Breast epithelium (tissue), 4 donors: ENCODE results near the gene PRKCI. TPM values are rescaled to one million over a fixed set of nuclear protein-coding genes. Genes with fewer than 3 reads are reported as not detected.
"Not testable (repeated sequence)": the region's sequence is repeated elsewhere in the genome, so short reads cannot be mapped to it uniquely, and the experiment has no call there.

Source experiments
- DNase-seq, 2 donors: peaks; one replicate each; pipeline ENCODE4 v3.0.0-alpha.2; 2019; ENCODE audit warnings: low spot score in 2 of 2
- H3K27ac ChIP-seq, 2 donors: fragments of 200-600 bp; sonication (generic) in 1 of 2; one replicate each; pipeline ENCODE4 v1.5.1; 2016 to 2019; ENCODE audit warnings: mild to moderate bottlenecking in 1 of 2
- H3K27me3 ChIP-seq, 2 donors: fragments of 200-600 bp; sonication (generic) in 1 of 2; one replicate each; pipeline versions ENCODE4 v1.5.1 to v1.6.0; 2017 to 2019; ENCODE audit warnings: control low read depth in 1 of 2, mild to moderate bottlenecking in 1 of 2
- H3K36me3 ChIP-seq: fragments of 200-600 bp; one replicate; pipeline ENCODE4 v1.5.1; 2019
- H3K4me1 ChIP-seq, 2 donors: fragments of 200-600 bp; sonication (generic); one replicate each; pipeline ENCODE4 v1.5.1; 2016 to 2019; ENCODE audit warnings: control low read depth in 1 of 2
- H3K4me3 ChIP-seq, 3 donors: fragments of 200-600 bp; sonication (generic); 1 replicate in 2 of 3; 2 replicates in 1 of 3; pipeline ENCODE4 v1.5.1; 2016 to 2019; ENCODE audit warnings: mild to moderate bottlenecking in 3 of 3, moderate library complexity in 2 of 3
- H3K9me3 ChIP-seq, 2 donors: fragments of 200-600 bp; sonication (generic) in 1 of 2; one replicate each; pipeline ENCODE4 v1.5.1; 2016 to 2019; ENCODE audit warnings: control low read depth in 1 of 2
- POLR2A ChIP-seq: fragments of 450-650 bp; IDR thresholded peaks from one replicate; pipeline ENCODE4 v1.6.1; 2016; ENCODE audit warnings: antibody characterized with exemption, mild to moderate bottlenecking, moderate library complexity
- POLR2AphosphoS5 ChIP-seq, 3 donors: sonication (generic); formaldehyde crosslinking; IDR thresholded peaks; one replicate each; pipeline ENCODE4 v1.6.1; 2017; ENCODE audit warnings: antibody characterized with exemption in 3 of 3
- intact Hi-C: fragments of 100-400 bp; cut with DNase I; formaldehyde crosslinking; loops from one replicate; pipeline ENCODE4 v1.15.1; 2023; ENCODE audit warnings: low total_unique reads
- total RNA-seq, 3 donors: library from RNA; depleted of rRNA; stranded (reverse); fragments of >200 nt; gene quantifications; one replicate each; pipeline ENCODE4 v1.1.0, GENCODE V29; 2016
- TF ChIP-seq, protein P1 (sequence below), 3 donors: fragments of 450-650 bp; IDR thresholded peaks; one replicate each; pipeline ENCODE4 v1.5.1; 2016 to 2017; ENCODE audit warnings: antibody characterized with exemption in 3 of 3, mild to moderate bottlenecking in 3 of 3, moderate library complexity in 3 of 3

The PRKCI gene
- total RNA-seq, 3 donors from 2014 or later: 19.4 to 68.3 (median 61.9) TPM

DNA sequence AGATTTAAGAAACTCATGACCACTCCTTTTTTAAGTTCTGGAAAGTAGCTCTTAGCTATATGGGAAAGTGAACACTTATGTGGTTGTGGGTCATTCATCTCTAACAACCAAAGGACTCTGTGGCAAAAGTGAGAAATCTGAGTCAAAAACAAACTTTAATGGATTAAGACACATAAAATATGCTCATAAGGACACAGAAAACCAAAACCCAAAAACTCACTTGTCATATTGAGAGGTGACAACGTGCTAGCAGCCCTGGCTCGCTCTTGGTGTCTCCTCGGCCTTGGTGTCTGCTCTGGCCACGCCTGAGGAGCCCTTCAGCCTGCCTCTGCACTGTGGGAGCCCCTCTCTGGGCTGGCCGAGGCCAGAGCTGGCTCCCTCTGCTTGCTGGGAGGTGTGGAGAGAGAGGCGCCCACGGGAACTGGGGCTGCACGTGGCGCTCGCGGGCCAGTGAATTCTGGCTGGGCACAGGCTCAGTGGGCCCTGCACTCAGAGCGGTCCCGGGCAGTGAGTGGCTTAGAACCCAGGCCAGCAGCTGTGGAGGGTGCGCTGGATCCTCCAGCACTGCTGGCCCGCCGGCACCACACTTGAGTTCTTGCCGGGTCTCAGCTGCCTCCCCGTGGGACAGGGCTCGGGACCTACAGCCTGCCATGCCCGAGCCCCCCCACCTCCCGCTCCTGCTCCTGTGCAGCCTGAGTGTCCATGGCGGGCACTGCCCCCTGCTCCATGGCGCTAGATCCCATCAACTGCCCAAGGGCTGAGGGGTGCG is 105.0 kb downstream of the PRKCI start:
- Histone ChIP-seq H3K36me3 (no peaks in the 10 kb centered on the region), H3K4me1 (no peaks in the 10 kb centered on the region), H3K27me3 (no peaks in the 10 kb centered on the region), H3K27ac (no peak overlapping the region), H3K4me3 (no peak overlapping the region), H3K9me3 (no peaks in the 10 kb centered on the region)
- intact Hi-C loops: no loop called here
- no peak for DNase-seq
- TF ChIP-seq POLR2A (no peak), POLR2AphosphoS5 (IDR thresholded peaks at IDR 0.05) (no peak)
- TF ChIP-seq, protein P1, sequence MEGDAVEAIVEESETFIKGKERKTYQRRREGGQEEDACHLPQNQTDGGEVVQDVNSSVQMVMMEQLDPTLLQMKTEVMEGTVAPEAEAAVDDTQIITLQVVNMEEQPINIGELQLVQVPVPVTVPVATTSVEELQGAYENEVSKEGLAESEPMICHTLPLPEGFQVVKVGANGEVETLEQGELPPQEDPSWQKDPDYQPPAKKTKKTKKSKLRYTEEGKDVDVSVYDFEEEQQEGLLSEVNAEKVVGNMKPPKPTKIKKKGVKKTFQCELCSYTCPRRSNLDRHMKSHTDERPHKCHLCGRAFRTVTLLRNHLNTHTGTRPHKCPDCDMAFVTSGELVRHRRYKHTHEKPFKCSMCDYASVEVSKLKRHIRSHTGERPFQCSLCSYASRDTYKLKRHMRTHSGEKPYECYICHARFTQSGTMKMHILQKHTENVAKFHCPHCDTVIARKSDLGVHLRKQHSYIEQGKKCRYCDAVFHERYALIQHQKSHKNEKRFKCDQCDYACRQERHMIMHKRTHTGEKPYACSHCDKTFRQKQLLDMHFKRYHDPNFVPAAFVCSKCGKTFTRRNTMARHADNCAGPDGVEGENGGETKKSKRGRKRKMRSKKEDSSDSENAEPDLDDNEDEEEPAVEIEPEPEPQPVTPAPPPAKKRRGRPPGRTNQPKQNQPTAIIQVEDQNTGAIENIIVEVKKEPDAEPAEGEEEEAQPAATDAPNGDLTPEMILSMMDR (IDR thresholded peaks at IDR 0.05): no peak

DNA sequence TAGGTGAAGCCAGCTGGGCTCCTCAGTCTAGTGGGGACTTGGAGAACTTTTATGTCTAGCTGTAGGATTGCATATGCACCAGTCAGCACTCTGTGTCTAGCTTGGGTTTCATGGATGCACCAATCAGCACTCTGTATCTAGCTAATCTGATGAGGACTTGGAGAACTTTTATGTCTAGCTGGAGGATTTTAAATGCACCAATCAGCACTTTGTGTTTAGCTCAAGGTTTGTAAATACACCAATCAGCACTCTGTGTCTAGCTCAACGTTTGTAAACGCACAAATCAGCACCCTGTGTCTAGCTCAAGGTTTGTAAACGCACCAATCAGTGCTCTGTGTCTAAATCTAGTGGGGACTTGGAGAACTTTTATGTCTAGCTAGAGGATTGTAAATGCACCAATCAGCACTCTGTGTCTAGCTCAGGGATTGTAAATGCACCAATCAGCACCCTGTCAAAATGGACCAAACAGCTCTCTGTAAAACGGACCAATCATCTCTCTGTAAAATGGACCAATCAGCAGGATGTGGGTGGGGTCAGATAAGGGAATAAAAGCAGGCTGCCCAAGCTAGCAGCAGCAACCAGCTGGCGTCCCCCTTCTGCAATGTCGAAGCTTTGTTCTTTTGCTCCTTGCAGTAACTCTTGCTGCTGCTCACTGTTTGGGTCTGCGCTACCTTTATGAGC is 105.8 kb downstream of the PRKCI start:
- not testable (repeated sequence) for H3K9me3 ChIP-seq, H3K27me3 ChIP-seq, H3K36me3 ChIP-seq, H3K27ac ChIP-seq, H3K4me3 ChIP-seq, DNase-seq, H3K4me1 ChIP-seq
- intact Hi-C loops: loop anchor here (1.0 kb wide), 1 partner anchor 15 kb away; no protein-coding TSS in a partner anchor

DNA sequence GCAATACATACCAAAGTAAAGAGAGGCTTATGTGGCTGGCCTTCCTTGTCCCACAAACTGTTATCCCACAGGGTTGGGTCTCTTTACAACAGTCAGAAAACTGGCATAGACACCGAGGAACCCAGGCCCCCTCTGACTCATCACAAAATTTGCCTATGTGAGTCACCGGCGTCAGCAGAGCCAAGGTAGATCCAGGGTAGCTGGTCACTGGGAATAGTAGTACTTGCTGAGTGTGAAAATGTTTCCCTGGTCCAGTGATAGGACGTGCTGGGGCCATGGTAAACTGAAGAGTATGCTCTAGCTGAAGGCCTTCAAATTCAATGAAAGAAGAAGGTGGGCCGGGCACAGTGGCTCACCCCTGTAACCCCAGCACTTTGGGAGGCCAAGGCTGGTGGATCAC is 108.1 kb downstream of the PRKCI start:
- TF ChIP-seq, protein P1 (IDR thresholded peaks at IDR 0.05): no peak
- TF ChIP-seq POLR2AphosphoS5 (IDR thresholded peaks at IDR 0.05) (no peak), POLR2A (no peak)
- Histone ChIP-seq H3K27me3 (no peaks in the 10 kb centered on the region), H3K4me1 (no peaks in the 10 kb centered on the region), H3K36me3 (no peaks in the 10 kb centered on the region), H3K27ac (no peak overlapping the region), H3K4me3 (no peak overlapping the region), H3K9me3 (no peaks in the 10 kb centered on the region)
- intact Hi-C loops: no loop called here
- no peak for DNase-seq

DNA sequence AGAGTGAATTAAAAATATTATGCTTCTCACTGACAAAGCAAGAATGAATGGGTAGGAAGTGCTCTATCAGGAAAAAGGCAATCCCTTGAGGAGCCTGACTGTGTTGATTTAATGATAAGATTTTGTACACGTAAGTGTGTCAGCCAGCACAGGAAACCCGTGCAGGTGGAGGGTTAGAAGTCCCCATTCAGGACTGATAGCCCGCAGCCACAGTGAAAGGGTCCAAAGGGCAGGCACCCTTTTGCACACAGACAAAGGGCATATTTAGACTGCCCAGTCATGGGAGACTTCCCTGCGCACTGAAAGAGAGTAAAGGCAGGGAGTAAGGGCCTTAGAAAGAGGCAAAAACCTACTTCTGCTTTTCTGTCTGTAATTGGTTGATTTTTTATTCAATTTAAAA is 108.9 kb downstream of the PRKCI start:
- H3K36me3 ChIP-seq: no peaks in the 10 kb centered on the region
- intact Hi-C loops: no loop called here
- H3K4me1 ChIP-seq: no peaks in the 10 kb centered on the region
- no peaks in the 10 kb centered on the region for H3K9me3 ChIP-seq
- no peaks in the 10 kb centered on the region for H3K27me3 ChIP-seq
- H3K27ac ChIP-seq: no peak overlapping the region
- no peak overlapping the region for H3K4me3 ChIP-seq
- TF ChIP-seq, protein P1 (IDR thresholded peaks at IDR 0.05): no peak
- no peak for TF ChIP-seq POLR2AphosphoS5 (IDR thresholded peaks at IDR 0.05)
- TF ChIP-seq POLR2A: no peak
- no peak for DNase-seq

DNA sequence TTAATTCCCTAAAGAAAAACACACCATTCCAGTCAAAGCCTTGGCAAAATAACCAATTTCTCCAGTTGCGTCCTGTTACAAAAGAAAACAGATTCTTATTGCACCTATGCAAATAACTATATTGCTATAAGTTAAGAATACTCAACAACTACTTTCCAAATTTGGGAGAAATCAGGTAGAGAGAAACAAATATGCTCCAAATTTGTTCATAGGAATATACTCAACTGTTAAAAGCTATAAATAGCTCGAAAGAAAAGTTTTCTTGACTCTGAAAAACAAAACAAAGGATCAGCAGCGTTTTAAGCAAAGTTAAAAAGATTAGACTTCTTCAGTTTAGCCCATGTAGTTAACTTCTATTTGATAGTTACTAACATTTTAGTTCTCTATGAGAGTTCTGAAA is 115.2 kb downstream of the PRKCI start:
- Histone ChIP-seq H3K4me3 (no peak overlapping the region), H3K27ac (no peak overlapping the region), H3K36me3 (no peaks in the 10 kb centered on the region), H3K27me3 (no peaks in the 10 kb centered on the region), H3K4me1 (no peaks in the 10 kb centered on the region), H3K9me3 (no peaks in the 10 kb centered on the region)
- no peak for DNase-seq
- TF ChIP-seq POLR2A (no peak), POLR2AphosphoS5 (IDR thresholded peaks at IDR 0.05) (no peak)
- TF ChIP-seq, protein P1 (IDR thresholded peaks at IDR 0.05): no peak
- intact Hi-C loops: no loop called here
